Retinal pigment epithelial cell (primary cell): ENCODE measurements around the gene SGK2.

Source experiments
- DNase-seq: peaks from one replicate; pipeline ENCODE4 v3.0.0-alpha.2; 2010; ENCODE audit warnings: low read depth
- H3K4me3 ChIP-seq: 2 replicates; pipeline ENCODE4 v1.5.1; 2011; ENCODE audit warnings: mild to moderate bottlenecking, low read length, control low read depth, moderate library complexity
- TF ChIP-seq, protein P1 (sequence below): conservative IDR thresholded peaks from 2 replicates; pipeline ENCODE4 v1.5.1; 2011; ENCODE audit warnings: low read depth, low read length, control low read depth, inconsistent platforms

The SGK2 gene

DNA sequence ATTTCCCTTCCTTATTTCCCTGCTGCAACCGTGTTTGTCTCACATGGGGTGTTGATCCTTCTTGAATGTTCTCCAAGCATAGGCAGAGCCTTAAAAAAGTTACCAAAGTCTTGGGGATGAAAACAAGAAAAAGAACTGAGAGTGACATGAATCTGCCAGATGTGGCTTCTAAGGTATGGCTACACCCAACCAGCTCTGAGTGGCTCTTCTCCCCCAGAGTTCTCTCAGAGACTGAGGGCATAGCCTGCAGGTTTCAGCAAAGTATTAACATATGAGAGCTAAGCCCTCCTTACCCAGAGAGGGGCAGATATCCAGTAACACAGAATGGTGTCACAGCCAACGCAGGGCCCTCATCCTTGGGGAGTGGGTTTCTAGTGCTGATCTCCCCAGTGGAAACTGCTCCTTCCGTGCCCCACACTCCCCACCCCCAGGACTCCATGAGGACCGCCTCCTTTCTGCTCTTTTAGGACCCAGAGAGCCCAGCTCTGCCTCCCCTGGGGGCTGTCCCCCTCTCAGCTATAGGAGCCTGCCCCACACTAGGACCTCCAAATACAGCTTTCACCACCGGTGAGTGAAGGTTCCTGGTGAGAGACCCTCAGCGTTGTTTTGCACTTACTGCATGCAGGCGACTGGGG, 23.3 kb upstream of the SGK2 start:
- TF ChIP-seq, protein P1, sequence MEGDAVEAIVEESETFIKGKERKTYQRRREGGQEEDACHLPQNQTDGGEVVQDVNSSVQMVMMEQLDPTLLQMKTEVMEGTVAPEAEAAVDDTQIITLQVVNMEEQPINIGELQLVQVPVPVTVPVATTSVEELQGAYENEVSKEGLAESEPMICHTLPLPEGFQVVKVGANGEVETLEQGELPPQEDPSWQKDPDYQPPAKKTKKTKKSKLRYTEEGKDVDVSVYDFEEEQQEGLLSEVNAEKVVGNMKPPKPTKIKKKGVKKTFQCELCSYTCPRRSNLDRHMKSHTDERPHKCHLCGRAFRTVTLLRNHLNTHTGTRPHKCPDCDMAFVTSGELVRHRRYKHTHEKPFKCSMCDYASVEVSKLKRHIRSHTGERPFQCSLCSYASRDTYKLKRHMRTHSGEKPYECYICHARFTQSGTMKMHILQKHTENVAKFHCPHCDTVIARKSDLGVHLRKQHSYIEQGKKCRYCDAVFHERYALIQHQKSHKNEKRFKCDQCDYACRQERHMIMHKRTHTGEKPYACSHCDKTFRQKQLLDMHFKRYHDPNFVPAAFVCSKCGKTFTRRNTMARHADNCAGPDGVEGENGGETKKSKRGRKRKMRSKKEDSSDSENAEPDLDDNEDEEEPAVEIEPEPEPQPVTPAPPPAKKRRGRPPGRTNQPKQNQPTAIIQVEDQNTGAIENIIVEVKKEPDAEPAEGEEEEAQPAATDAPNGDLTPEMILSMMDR = no peak
- no peak for DNase-seq
- H3K4me3 ChIP-seq = no peak overlapping the region

- TF ChIP-seq, protein P1 = no peak
- H3K4me3 ChIP-seq = no peak overlapping the region
- no peak for DNase-seq
Measured at GRCh38 chr20:43536041-43536816, 22.6 kb upstream of the SGK2 start.

GRCh38 chr20:43536817-43537440, 21.9 kb upstream of the SGK2 start:
- DNase-seq = no peak
- TF ChIP-seq, protein P1 = no peak
- H3K4me3 ChIP-seq = no peak overlapping the region

DNA sequence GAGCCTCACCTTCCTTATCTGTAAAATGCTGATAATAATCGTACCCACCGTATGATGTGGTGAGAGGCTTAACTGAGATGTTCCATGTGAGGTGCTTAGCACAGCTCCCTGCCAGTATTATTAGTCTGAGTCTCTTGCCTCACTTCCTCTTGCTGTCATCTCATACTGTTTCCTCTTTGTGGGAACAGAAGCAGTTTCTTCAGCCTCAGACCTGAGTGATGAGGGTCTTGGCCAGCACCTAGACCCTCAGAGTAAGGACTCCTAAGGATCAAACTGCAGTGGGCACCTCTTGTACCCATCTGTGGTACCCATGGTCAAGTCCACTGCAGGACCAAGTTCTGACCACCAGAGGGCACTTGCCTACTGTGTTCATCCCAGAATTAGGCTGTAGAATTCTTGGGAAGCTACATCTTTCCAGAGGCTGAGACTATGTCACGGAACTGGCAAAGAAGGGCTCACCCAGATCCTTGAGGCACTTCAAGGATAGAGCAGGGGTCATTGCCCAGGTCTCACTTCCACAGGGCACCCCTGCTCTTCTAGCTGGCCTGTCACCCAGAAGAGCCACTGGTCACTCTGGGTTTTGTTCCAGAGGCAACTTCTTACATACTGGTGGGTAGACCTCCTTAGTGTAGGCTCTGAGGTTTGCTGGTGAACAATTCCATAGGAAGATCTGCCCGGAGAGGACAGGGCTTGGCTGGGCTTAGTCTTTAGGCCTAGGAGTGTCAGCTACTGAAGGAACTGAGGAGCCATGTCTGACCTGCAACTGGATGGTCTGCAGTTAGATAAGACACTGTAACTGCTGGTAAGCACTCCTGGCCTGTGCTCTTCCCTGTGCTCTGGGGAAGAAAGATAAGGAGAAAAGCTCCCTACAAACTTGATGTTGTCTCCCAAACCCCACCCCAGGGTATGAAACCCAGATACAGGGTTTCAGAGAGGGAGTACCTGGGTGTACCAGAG, 20.6 kb upstream of the SGK2 start:
- TF ChIP-seq, protein P1 = peak; percentile 98
- DNase-seq = no peak
- H3K4me3 ChIP-seq = no peak overlapping the region

DNA sequence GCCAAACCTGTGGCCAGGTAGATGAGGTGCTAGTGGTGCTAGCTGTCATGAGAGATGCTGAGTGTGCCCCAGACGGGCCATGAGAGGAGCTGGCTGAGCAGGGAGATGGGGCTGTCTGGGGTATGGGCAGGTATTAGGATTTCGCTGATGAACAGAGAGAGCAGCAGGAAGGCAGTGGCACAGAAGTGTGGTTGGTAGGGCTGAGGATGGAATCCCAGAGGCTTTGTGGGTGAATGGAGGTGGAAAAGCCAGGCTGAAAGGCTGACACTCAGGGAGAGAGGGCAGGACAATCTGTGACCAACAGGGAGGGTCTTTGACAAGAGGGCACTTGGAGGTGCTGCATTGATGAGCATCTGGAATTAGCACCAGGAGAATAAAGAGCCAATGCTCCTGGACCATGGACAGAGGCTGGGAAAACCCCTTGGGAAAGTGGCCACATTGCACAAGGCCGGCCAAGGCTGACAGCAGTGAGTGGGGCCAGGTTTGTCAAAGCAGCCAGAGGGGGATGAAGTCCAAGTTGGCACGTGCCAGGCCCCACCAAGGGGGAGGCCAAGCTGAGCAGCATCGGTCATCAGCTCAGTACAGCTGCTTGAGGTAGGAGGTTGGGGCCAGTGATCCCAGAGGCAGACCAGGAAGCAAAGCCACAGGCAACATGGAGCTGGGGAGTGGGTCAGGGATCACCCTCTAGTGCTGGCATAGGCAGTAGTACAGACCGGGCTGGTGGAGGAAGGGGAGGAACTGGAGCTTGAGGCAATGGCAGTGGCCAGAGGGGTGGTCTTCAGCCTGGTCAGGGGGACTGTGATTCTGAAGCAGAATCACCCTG, 19.7 kb upstream of the SGK2 start:
- H3K4me3 ChIP-seq = no peak overlapping the region
- DNase-seq = no peak
- TF ChIP-seq, protein P1 = no peak

- TF ChIP-seq, protein P1 = no peak
- no peak for DNase-seq
- H3K4me3 ChIP-seq = no peak overlapping the region
Measured at GRCh38 chr20:43539975-43540672, 18.7 kb upstream of the SGK2 start.
